Activated CD4-positive, alpha-beta T cell treated with anti-CD3 and anti-CD28 coated beads for 48 hours (primary cell): ENCODE results near the gene HS6ST3.
"Not testable (repeated sequence)": the region's sequence is repeated elsewhere in the genome, so short reads cannot be mapped to it uniquely, and the experiment has no call there.

ENCODE experiments used
- DNase-seq: peaks from one replicate; pipeline ENCODE4 v3.0.0-alpha.2; 2020

Gene HS6ST3

DNA sequence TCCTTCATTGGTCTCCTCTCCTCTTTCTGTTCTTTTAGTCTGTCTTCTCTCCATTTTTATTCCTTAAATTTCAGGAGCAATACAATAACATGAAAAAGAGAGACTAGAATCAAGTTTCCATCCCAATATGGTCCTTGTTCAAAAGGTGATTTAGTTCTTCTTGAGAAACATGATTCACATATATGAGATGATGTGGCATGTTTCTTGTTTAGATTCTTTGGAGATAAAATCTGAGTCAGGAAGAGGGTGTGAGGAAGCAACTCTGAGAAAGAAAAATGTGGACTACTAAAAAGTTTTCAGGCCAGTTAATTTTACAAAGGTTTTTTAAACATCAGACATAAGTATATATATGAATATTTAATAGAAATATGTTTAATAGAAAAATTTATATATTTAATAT lies 673.0 kb downstream of the HS6ST3 start:
- no peak for DNase-seq

DNA sequence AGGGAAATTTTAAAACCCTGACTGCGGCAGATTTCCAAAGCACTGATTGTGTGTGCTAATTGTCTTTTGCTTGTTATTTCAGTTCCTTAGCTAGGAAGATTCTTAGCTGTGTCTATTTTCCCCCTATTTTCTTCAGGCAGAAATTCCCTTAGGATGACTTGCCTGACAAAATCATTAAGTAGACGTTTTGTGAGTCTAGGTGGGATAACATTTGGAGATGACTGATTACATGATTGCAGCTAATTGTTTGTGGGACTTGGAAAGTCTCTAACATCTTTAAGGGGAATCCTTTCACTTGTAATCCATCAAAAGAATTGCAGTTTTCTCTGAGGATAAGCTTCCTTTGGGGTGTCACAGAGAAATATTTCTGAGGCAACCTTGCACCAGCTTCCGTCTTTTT lies 676.4 kb downstream of the HS6ST3 start:
- no peak for DNase-seq

DNA sequence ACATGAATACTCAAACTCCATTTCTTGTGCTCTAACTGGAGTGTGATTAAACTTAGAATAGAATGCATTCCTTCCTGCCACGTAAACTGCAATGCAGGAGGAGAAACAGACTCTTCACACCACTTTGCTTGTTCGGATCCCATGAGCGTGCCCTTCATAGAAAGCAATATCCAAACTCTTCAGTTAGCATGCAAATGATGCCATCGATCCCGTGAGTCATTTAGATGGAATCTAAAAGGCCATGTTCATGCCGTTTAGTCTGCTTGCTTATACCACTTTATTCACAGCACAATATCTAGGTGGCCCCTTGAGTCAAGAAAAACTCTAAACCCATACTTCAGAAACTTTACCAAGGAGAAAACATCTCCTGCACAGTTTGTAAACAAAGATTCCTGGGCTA lies 678.6 kb downstream of the HS6ST3 start:
- DNase-seq = no peak

DNA sequence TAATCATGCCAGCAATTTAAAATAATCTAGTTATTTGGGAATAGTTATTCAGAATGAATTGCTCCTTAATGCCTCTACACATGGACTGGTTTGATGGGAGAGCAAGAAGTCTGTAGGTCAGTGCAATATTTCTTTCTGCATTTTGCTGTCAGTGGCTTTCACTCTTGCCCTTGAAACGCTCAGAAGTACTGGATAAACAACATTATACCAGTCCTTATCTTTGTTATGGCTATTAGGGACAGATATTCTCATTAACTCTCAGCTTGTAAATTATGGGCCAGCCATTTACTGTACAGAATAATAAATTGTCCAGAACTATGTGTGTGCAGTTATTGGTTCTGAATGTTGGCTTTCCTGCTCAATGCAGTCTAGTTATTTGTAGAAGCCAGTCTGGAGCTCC lies 680.0 kb downstream of the HS6ST3 start:
- DNase-seq = no peak

DNA sequence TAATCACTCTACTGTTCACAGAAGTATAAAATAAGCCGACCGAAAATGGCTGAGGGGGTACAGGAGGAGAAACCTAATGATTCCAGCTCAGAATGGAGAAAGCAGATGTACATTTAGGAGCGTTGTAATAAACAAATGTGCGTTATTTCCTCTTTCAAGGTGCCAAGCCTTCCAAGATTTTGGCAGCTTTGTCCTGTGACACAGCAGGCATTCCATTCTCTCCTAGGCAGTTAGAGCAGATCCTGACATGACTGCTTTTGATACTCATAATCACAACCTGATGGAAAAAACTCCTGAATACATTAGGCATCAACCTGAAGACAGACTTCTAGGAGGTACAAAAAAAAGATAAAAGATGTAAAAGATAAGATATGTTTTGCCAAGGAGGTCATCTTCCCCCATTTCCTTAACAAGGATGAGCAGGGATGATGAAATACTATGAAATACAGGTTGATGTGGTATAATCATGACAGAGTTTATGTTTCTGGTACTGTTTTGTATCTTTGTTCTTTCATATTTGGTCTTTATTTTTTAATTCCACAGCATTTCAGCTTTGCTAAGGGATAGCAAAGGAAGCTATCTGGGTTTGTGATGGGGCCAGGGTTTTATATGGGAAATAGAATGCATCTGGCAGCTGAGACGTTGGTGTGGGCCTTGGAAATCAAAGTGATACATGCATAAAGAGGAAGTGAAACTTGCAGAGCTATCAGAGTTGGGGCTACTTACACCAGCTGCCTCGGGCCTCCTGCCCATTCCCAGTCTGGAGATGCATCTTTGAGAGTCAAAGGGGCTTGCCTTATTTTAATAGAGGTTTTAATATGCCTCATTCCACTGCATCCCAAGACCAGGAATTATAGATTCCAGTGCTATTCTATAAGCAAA lies 681.8 kb downstream of the HS6ST3 start:
- no peak for DNase-seq

DNA sequence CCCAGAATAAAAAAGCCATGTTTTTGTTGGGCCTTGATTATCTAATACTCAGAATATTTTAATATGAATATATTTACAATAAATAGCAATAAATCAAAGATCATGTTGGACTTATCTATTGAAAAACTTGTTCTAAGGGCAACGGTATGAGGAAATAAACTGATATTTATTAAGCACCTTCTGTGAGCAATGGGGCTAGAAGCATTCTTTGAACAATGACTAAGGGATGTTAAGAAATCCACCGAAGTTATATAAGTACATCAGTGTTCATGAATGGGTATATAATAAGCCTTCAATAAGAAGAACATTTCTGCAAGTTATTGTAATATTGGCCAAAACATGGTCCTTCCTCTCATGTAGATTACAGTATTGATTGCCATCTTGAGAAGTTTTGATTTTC lies 682.5 kb downstream of the HS6ST3 start:
- DNase-seq = no peak

DNA sequence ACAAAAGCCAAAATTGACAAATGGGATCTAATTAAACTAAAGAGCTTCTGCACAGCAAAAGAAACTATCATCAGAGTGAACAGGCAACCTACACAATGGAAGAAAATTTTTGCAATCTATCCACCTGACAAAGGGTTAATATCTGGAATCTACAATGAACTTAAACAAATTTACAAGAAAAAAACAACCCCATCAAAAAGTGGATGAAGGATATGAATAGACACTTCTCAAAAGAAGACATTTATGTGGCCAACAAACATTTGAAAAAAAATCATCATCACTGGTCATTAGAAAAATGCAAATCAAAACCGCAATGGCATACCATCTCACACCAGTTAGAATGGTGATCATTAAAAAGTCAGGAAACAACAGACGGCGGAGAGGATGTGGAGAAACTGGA lies 688.4 kb downstream of the HS6ST3 start:
- DNase-seq = not testable (repeated sequence)

DNA sequence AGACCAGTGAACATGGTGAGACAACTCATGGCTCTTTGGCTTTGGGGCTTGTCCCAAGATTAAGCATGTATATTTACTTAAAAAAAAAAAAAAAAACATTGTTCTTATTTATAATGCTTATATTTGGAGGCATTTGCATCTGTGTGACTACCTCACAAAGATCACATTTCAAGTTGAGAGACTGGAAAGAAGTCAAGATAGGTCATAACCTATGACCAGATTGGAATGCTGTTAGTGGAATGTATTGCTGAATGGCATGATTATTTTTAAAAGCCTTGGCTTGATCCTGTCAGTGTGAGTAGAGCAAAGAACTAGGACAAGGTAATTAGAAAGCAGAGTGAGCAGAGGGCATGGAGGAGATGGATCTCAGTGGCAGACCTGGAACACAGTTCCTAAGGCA lies 689.8 kb downstream of the HS6ST3 start:
- DNase-seq = no peak

DNA sequence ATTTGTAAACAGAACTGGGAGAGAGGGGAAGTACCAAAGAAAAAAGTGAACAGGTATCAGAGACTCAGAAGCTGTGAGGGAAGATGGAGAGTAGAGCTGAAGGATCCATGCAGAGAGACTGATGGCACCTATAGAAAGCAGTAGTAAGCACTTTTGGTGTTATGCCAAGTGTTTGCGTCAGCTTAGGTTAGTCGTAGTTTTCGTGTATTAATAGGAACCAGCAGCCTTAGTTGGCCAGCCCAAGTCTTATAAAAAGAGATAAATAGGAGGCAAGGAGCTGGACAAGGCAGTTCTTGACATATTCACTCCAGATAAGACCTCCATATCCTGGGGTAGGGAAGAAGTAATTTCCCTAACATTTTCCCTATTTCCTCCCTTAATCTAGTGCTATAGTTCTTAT lies 690.2 kb downstream of the HS6ST3 start:
- DNase-seq = no peak

DNA sequence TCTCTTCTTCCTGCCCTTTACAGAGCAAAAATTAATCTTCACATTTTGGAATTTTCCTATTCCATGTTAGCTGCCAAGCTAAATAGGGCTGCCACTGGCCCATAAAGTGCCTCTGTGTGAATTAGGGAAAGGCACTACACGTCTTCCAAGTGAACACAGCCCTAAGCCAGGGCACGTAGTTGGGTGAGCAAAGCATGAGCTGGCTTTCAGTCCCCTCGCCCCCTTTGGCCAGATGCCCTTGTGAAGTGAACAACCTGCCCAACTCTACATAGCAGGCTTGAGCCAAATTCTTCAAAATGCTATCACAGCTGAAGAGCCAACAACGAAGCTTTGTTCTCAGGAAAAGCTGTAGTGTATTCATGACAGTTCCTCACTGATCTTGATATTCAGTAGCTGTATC lies 691.2 kb downstream of the HS6ST3 start:
- DNase-seq = no peak

DNA sequence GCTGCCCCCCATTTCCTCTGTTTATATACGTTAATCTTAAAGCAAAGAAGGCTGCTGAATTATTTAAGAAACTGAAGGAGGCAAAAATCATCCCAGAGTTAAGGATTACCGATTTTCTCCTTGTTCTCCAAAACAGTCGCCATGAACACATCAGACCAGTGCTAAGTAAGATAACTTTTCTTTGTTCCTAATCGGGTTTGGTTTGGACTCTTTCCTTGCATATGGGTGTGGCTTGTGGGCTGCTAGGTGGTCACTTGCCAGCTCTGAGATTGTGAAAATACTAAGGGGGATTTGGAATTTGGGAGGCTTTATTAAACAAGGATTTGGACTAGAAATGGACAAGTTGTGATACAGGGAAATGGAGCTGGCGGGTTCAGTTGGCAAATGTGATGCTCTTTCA lies 692.3 kb downstream of the HS6ST3 start:
- no peak for DNase-seq

DNA sequence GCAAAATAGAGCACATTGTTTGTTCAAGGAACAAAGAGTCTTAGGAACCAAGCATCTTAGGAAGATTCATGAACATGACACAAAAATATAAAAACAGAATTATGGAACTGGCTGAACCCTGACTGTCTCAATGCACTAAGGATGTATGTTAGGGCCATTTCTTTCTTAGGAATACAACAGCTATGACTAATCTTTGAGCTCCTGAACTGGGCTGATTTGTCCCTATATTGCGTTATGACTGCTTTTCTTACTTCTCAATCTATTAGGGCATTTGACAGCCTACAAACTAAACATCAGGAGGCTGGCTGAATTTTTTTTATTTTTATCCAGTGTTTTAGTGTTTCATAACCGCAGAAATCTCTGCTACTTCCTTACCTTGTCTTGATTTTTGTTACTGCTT lies 693.1 kb downstream of the HS6ST3 start:
- no peak for DNase-seq

DNA sequence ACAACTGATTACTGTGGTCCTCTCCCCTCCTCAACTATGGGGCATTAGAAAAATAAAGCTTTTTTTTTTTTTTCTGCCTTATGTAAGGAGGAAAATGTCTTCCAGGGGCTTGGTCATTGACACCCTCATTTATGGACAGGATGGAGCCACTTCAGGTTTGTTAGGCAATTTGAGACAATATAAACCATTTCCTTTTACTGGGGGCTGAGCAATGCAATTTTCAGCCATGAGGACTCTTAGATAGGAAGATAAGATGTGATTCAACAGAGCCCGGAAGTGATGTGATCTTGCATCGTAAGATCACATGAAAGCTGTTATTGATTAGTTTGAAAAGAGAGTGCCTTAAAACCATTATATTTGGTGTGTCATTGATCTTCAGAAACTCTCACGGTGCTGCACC lies 693.6 kb downstream of the HS6ST3 start:
- DNase-seq = no peak

DNA sequence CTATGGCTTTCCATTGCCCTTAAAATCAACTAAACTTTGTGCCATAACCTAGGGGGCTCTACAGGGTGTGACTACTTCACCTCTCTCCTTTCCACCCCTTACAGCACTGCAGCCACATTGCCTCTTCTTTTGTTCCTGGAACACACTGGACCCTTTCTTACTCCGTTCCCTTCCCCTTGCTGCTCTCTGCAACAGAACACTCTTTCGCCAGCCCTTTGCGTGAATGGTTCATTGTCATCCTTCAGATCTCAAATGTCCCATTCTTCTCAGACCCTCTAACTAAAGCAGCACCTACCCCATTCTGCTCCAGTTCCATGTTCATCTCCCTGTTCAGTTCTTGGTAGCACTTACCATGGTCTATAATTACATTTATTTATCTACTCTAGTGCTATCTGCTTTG lies 696.1 kb downstream of the HS6ST3 start:
- DNase-seq = no peak

DNA sequence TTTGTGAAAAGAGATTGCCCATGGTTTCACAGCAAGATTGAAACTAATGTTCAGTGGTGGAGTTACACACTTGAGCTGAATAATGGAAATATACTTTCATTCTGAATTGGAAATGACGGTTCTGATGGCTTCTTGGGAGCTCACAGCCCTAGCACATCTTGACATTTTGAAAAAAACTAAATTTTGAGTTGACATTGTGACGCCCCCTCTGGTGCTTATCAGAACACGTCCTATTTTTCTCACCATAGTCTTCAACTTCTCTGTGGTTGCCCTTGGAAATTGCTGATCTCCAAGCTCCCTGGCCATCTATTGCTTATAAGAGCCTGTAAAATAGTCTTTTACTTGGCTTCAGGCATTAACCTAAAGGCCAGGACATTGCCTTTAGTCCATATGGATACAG lies 702.3 kb downstream of the HS6ST3 start:
- no peak for DNase-seq

DNA sequence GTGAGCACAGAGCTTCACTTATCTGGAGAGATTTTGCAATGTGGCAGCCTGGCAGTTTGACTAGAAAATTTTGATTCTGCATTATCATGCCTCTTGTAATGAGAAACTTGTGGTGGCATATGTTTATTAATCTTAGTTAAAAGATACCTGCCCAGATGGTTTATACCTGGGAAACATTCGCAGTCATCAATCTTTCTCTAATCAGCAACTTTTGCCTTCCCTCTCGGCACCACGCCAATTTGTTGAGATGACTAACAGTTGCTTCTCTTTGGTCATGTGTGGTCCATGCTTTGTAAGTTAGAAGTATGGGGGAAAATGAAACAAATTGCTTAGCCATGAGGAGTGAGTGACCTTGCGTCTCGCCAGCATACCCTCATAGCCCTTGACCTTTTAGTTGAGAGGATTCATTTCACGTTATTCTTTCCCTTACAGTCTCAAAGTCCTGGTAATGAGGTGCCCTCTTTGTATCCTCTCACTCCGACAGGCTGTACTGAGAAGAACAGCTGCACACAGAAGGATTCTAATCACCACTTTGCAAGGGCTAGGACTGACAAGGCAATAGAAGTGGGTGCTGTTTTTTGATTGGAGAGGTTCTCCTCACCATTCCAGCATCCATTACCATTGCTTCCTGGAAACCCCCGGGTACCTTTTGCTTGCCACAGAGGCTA lies 703.0 kb downstream of the HS6ST3 start:
- DNase-seq = no peak

DNA sequence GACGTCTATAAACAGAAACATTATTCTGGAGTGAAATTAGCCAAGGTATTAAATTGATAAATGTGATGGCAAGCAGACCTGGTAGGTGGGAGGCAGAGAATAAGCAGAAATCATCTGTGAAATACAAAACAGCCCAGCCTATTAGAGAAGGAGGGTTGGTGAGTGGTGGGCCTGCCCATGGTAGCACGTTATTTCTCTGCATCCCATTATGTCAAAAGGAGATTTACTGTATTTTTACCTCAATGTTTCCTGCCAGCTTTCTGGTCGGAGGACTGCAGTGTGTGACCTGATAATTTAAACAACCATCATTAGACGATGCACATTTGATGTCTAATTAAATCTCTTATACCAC lies 703.5 kb downstream of the HS6ST3 start:
- no peak for DNase-seq

DNA sequence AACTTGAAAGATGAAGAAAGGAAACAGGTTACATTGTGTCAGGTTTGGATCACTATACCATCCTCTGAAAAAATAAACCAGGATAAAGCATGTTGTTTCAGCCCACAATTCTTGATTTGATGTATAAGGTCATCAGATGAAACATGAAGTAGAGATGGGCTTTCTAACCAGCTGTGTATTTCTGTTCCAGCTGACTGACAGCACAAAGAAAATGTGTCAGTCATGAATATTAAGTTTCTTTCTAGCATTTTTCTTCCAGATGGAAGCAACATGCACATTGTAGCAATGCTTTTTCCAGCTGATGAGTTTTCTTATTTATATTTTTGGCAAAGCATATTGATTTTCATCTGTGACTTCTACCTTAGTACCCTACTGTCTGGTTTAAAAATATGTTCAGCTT lies 704.8 kb downstream of the HS6ST3 start:
- DNase-seq = no peak

DNA sequence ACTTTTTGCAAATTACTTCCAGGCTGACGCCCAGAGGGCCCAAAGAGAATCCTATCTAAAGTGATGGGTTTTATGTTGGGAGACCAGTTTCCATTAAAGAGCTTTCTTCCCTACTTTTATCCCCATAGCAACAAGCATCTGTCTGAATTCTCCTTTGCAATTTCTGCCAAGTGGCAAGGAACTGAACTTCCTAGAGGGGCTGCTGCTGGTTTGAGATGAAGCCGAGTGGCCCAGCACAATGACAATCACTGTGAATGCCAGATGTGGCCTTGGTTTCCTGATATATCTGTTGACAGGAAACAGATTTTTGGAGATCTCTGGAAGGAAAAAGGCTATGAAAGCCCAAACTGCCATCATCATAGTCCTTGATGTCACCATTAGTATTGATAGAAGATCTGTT lies 705.8 kb downstream of the HS6ST3 start:
- DNase-seq = no peak

DNA sequence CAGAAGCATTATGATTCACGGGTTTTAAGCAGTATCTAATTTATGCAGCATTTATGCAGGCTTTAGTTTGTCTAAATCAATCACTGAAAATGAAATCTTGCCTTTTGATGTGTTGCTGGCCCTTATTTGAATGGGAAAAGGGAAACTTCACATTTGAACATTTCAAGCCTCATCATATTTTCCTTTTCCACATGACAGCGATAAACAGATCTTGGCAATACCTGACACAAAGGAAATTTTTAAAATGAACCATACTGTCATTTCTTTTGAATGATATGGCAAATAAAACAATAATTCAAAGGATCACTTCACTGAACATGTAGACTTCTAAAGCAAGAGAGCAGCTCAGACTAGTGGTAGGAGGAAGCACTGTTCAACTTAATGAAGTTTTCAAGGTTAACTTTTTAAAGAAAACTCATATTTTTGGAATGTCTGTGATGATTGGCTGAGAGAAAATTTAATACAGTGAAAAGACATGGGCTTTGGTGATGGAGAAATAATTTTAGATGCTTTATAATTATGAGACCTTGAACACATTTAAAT lies 706.3 kb downstream of the HS6ST3 start:
- no peak for DNase-seq

DNA sequence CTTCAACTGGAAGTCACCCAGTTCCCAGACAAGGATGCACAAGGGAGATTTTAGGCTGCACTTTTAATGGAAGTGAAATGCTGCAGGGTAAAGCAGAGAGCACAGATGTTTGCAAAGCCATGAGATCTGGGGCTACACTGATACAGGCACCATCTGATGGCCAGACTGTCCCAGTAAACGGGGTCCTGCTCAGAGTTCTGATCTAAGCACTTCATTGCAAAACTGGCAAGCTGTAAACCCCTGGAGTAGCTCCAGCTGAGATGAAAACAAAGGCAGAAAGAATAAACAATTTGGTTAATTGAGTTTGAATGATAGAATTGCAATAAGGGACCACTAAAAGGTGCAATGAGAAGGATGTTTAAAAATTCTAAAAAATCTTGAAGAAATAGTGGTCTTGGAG lies 707.2 kb downstream of the HS6ST3 start:
- DNase-seq = no peak

DNA sequence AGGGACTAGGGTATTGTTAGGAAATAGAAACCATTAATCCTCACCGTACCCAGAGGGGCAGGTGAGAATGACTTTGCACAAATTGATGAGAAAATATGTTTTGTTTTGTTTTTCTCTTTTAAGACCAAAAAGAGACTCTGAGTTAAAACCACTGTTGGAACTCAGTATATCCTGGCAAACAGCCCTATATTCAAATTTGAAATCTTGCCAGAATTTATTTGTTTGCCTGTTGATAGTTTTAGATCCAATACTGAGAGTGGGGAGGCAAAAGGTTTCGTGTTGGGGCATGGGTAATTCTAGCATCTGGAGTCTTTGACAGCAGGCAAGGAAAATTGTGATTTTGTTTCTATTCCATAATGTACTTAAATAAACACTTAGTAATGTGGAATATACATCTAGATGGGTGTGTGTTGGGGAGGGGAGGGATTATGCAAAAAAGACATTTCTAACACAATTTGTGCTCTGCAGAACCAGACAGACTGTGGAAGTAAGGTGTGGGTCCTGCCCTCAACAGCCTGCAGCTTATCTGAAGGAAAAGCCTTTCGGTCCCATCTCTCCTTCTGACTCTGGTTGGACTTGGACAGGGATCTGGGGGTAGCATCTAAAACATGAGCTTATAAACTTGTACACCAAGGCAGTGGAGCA lies 713.7 kb downstream of the HS6ST3 start:
- no peak for DNase-seq

DNA sequence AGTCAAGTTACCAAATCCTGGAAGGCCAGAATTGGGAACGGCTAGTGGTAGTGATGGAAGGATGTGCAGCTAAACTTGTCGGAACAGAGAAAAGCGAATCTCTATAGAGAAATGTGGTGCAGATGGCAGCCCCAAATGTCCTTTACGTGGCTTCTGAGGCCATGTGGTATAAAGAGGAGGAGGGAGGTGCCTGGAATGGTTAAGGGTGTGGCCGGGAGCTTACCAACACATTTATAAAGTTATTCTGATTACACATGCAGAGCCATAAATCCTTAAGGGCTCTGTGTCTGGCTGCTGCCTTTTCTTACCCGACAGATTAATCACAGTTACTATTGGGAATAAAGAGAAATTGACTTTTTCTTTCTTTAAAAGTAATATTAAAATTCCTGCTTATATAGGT lies 714.3 kb downstream of the HS6ST3 start:
- DNase-seq = no peak

DNA sequence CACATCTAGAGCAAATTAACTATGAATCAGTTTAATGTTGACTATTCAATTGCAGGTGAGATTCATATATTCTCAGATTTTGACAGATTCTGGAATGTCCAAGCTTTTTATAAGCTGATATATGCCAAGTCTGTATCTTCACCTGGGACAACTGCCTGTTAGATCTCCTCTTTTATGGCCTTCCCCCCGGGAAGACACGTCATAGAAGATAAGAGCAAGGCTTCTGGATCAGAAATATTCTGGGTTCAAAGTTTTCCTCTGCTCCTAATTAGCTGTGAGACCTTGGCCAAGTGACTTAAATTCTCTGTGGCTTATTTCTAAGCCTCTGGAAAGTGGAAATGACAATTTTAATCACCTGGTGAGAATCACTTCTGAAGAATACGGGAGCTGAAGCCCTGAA lies 716.8 kb downstream of the HS6ST3 start:
- DNase-seq = no peak
